Forelimb muscle (tissue), 1 donor: Measurements from ENCODE around the gene GXYLT2. TPM values are rescaled to one million over a fixed set of nuclear protein-coding genes. Genes with fewer than 3 reads are reported as not detected.

Experiments used
- DNase-seq: peaks from one replicate; pipeline ENCODE4 v3.0.0-alpha.2; 2013; ENCODE audit warnings: low read depth
- polyA plus RNA-seq: library from polyadenylated mRNA; unstranded; fragments of 120-200 nt; gene quantifications from one replicate; pipeline ENCODE4 v1.2.1, GENCODE V29; 2013; ENCODE audit not compliant: insufficient read length

GXYLT2 gene
- polyA plus RNA-seq, 1 donor = 28.2 TPM

DNA sequence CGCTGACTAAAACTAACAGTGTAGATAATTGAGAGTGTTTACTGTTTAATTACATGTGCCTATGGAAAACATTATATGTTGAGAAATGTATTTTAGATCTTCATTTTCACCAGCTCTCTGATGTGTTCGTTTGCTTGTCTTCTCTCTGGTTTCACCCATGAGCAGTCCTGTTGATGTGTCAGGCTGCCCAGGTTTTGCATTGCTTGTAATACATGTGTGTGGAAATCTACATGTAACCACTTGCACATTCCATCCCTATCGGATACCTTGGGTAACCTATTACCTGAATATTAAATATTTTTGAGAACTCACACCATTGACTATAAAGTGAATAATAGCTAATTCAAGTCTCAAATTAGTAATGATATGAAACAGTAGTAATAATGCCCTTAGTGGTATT is 121.9 kb downstream of the GXYLT2 start:
- DNase-seq = no peak

DNA sequence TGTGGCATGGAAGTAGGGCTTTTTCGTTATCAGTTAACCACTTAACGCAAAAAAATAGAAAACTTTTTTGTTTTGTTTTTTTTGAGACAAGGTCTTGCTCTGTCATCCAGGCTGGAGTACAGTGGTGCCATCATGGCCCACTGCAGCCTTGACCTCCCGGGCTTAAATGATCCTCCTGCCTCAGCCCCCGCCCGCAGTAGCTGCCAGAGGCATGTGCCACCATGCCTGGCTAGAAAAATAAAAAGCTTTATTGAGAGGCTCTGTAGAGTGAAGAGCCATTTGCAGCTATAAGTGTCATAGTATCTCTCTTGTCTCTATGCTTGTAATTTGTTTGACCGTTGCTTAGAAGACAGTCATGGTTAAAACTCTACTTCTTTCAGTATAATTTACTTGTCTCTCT is 122.3 kb downstream of the GXYLT2 start:
- DNase-seq = no peak

DNA sequence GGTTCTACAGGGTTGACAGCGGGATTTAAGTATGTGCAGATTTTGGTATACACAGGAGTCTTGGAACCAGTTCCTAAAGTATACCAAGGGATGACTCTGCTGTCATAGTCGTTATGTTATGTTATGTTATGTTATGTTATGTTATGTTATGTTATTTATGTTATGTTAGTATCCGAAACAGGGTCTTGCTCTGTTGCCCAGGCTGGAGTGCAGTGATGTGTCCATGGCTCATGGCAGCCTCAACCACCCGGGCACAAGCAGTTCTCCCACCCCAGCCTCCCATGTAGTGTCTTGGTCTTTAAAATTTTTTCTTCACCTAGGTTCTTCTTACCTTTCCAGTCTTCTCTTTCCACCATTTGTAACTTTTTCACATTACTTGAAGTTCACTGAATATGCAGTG is 130.5 kb downstream of the GXYLT2 start:
- DNase-seq = no peak

DNA sequence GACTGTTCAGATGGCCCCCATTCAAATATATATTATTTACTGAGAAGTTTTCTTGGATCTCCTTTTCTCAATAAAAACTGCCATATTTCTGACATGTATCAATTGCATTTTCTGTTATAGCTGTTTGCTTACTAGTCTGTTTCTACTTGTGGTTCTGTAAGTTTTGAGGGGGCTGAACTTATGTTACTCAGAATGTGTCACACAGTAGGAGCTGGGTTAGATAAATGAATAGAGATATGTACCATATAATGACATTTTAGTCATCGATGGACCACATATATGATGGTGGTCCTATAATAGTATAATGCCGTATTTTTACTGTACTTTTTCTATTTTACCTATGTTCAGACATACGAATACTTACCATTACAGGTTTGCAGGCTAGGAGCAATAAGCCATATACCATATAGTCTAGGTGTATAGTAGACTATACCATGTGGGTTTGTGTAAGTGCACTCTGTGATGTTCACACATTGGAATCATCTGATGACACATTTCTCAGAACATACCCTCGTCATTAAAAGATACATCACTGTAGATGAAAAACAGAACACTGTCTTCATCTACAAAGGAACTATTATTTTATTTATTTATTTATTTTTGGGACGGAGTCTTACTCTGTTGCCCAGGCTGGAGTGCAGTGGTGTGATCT is 131.1 kb downstream of the GXYLT2 start:
- no peak for DNase-seq

DNA sequence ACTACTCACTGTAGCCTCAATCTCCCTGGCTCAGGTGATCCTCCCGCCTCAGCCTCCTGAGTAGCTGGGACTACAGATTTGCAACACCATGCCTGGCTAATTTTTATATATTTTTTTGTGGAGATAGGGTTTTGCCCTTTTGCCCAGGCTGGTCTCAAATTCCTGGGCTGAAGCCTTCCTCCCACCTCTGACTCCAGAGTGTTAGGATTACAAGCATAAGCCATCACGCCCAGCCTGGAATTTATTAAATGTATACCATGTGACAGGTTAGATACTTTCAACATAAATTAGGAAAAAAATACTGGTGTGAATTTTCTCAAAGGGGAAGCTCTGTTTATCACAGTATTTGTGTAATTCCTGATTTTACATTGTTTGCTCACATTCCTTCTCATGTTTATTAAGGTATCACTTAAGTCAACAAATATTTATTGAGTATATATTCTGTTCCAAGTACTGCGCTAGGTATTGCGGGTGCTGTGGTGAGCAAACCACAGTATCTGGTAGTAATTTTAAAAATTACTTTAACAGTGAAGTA is 133.5 kb downstream of the GXYLT2 start:
- no peak for DNase-seq

DNA sequence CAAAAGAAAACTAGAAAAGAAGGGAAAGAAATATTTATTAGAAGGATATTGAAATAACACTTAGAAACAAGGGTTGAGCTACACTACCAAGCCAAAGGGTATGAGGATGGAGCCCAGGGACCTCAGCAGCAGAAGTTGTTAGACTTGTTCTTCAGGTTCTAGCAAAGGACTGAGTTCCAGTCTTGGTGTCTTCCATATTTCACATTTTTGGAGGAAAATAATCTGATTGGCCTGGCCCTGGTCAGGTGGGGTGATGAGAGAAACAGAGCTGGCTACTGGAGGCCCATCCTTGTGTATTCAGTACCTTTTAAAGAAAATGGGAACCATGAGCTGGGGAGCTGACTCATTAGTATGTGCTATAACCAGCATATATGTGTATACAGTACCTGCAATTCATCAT is 137.0 kb downstream of the GXYLT2 start:
- no peak for DNase-seq

DNA sequence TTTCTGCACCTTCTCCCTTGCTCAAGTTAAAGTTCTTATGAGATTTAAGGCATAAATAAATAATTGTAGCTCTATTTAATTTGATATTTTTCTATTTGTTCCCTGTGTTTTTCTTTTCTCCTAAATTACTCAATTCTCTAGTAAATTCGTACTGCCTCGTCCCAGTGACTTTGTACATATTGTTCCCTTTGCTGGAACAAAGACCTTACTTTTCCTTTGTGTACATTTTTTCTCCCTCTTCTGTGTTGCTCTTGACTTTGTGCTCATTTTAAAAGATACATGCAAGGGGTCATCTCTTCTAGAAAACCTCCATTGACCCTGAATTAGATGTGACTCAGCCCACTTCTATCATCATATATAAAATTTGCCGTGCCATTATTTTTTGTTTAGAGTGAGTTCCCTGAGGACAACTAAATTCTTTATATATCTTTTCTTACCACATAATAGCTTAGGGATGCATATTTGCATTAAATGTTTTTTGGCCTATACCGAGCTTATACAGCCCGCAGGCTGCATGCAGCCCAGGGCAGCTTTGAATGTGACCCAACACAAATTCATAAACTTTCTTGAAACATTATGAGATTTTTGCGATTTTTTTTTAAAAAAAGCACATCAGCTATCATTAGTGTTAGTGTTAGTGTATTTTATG is 138.4 kb downstream of the GXYLT2 start:
- no peak for DNase-seq

Other genes starting within 250 kb of the GXYLT2 start
- 12.4 TPM for gene SHQ1, start 39.6 kb upstream of the GXYLT2 start, polyA plus RNA-seq
- gene PPP4R2, start 108.8 kb downstream of the GXYLT2 start, polyA plus RNA-seq = 59.0 TPM
- 3.8 TPM for gene EBLN2, start 173.6 kb downstream of the GXYLT2 start, polyA plus RNA-seq